ENCODE results near the gene DEPDC5. TPM values are rescaled to one million over a fixed set of nuclear protein-coding genes. Genes with fewer than 3 reads are reported as not detected.

The DEPDC5 gene
- total RNA-seq, 4 donors from 2014 or later = 17.5 to 30.4 (median 22.8) TPM

- Histone ChIP-seq H3K4me1 (peaks cover 9 to 20% of the 10 kb centered on the region in 2 donors), H3K27me3 (no peaks in the 10 kb centered on the region), H3K9me3 (no peaks in the 10 kb centered on the region), H3K4me3 (replicated peaks in 1 of 3) (no peak overlapping the region), H3K36me3 (no peaks in the 10 kb centered on the region), H3K27ac (no peak overlapping the region)
- WGBS, 2 donors = 90 to 95% methylated on average over 5 of the region's 5 CpGs
- intact Hi-C loops (cut with DNase I) = loop anchor here (5.0 to 10.0 kb wide), 2 partner anchors 190 to 277 kb away; partner anchors contain the start of genes DEPDC5, PISD and PRR14L
- TF ChIP-seq CTCF (IDR thresholded peaks at IDR 0.05) = no peak
- TF ChIP-seq POLR2A (IDR thresholded peaks at IDR 0.05) = no peak
- no peak for DNase-seq
Observed at GRCh38 chr22:31942091-31942490, 188.3 kb downstream of the DEPDC5 start.

- Histone ChIP-seq H3K9me3 (no peaks in the 10 kb centered on the region), H3K27ac (peak overlapping the region; percentile 57 to 96 (median 69)), H3K36me3 (no peaks in the 10 kb centered on the region), H3K4me3 (replicated peaks in 1 of 3) (peak overlapping the region in 2 of 3 donors; percentile 61 to 85), H3K4me1 (peaks cover 9 to 22% of the 10 kb centered on the region in 2 donors), H3K27me3 (no peaks in the 10 kb centered on the region)
- DNase-seq = peak in 1 of 2 donors; percentile 8
- intact Hi-C loops (cut with DNase I) = loop anchor here (5.0 to 10.0 kb wide), 2 partner anchors 191 to 279 kb away; partner anchors contain the start of genes DEPDC5, PISD and PRR14L
- TF ChIP-seq POLR2A (IDR thresholded peaks at IDR 0.05) = no peak
- TF ChIP-seq CTCF (IDR thresholded peaks at IDR 0.05) = no peak
- 54 to 74% methylated on average over 9 to 12 of the region's 15 CpGs for WGBS, 2 donors
Observed at GRCh38 chr22:31943206-31943977, 189.6 kb downstream of the DEPDC5 start.

- H3K27ac ChIP-seq = peak within 1 kb of the TSS; percentile 88 to 96 (median 92)
- no peaks in the 10 kb centered on the region for H3K36me3 ChIP-seq
- intact Hi-C loops (cut with DNase I) = loop anchor here (5.0 to 10.0 kb wide), 2 partner anchors 192 to 279 kb away; partner anchors contain the start of genes DEPDC5, PISD and PRR14L
- TF ChIP-seq POLR2A (IDR thresholded peaks at IDR 0.05) = peak; percentile 96 to 97
- TF ChIP-seq CTCF (IDR thresholded peaks at IDR 0.05) = peak in 2 of 6 experiments; percentile 7 to 23
- no peaks in the 10 kb centered on the region for H3K27me3 ChIP-seq
- DNase-seq = peak; percentile 95 to 96
- 0% methylated on average over 22 of the region's 86 CpGs for WGBS, 2 donors
- H3K4me1 ChIP-seq = peaks cover 9 to 22% of the 10 kb centered on the region in 2 donors
- H3K4me3 ChIP-seq (replicated peaks in 1 of 3) = peak within 1 kb of the TSS; percentile 61 to 85 (median 73)
- no peaks in the 10 kb centered on the region for H3K9me3 ChIP-seq
Observed at GRCh38 chr22:31943978-31944699, 190.3 kb downstream of the DEPDC5 start, which contains the start of gene YWHAH. YWHAH (plus strand) TSS chr22:31944535; CDS start chr22:31944734, 199 bp downstream.

- no peaks in the 10 kb centered on the region for H3K9me3 ChIP-seq
- TF ChIP-seq POLR2A (IDR thresholded peaks at IDR 0.05) (no peak), CTCF (IDR thresholded peaks at IDR 0.05) (no peak)
- peaks cover 0 to 6% of the 10 kb centered on the region in 2 donors for H3K36me3 ChIP-seq
- peaks cover 9 to 22% of the 10 kb centered on the region in 2 donors for H3K4me1 ChIP-seq
- H3K27me3 ChIP-seq = no peaks in the 10 kb centered on the region
- intact Hi-C loops (cut with DNase I) = loop anchor here (5.0 to 10.0 kb wide), 2 partner anchors 193 to 280 kb away; partner anchors contain the start of genes DEPDC5, PISD and PRR14L
- peak overlapping the region; percentile 54 to 85 (median 73) for H3K4me3 ChIP-seq (replicated peaks in 1 of 3)
- DNase-seq = peak in 1 of 2 donors; percentile 38
- H3K27ac ChIP-seq = peak overlapping the region; percentile 88 to 96 (median 92)
- WGBS, 2 donors = 0% methylated on average over 13 to 15 of the region's 76 CpGs
Observed at GRCh38 chr22:31944700-31945442, 191.1 kb downstream of the DEPDC5 start.
